Stimulated activated CD4-positive, alpha-beta T cell treated with anti-CD3 and anti-CD28 coated beads, Interleukin-4, amount 100 ng/mL, for 4 hours (primary cell): ENCODE results near the gene EIF5B.

Experiments
- DNase-seq, 2 experiments: peaks; one replicate each; pipeline ENCODE4 v3.0.0-alpha.2; 2020

The EIF5B gene

DNA sequence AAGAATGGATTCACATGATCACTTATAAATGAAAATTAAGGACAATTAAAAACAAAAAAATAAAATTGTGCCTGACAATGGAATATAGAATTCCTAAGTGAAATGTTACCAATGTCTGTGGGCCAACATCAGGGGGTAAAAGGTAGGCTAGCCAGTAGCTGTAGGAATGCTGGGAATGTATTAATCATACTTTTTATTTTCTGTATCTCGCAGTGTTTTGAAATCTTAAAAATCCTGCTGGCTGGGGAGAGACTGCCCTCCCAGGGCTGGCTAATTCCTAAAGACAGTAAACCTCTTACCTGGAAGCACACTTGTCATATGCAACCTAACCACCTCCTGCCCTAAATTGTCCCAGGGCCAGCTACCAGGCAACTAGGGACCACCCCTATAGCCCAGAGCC lies 82.8 kb downstream of the EIF5B start:
- DNase-seq: no peak

DNA sequence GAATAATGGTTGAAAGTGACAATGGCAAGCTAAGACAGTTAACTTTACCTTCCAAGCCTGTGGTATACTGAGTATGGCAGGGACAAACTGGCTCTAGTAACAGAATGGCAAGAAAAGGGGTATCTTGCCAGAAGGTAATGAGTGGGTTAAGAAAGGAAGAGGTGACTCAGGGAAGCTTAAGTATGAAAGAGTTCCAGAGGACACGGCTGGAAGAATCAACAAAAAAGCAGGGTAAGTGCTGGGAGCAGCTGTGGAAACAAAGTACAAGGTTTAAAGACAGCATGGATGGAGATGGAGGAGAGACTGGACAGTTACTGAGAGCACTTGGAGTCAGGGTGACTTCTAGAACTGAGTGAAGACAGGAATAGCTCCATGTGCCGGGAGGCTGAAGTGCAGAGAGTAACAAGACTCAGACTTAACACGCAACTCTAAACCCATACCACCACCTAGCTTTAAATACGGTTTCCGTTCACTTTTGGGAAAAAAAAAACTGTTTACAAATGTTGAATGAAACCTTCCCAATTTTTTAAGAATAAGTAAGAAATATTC lies 83.6 kb downstream of the EIF5B start:
- no peak for DNase-seq

DNA sequence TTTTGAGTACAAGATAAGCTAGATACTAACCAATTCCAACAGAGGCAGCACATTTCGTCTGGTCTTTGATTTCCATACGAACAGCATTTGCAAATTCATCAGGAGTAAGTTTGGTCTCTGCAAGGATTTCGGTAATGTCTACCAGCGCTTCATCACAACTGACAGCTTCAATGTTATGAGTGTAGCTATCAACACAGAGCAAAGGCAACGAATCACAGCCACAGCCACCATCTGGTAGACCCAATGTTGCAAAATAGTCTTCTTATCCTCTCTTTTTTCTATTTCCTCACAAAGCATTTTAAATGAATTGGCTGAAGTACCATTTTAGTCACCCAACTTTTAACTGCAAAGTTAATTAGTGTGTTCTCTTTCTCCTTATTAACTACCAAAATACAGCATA lies 84.3 kb downstream of the EIF5B start:
- no peak for DNase-seq

DNA sequence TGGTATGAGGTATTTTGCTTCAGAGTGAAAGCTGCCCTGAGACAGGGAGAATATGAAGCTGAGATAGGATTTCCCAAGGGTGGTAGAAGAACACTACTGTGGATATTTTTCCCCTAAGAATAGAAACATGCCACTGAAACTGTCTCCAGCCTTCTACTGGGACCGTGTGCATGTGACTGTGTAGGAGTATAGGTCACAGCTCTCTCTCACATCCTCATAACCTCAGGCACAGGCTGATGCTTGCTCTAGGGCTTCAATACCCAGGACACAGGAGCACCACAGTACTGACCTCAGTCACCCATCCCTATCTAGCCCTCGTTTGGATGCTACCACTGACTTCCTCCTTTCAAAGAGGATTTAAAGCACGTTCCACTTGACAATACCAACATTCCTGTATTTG lies 85.4 kb downstream of the EIF5B start:
- DNase-seq: no peak

DNA sequence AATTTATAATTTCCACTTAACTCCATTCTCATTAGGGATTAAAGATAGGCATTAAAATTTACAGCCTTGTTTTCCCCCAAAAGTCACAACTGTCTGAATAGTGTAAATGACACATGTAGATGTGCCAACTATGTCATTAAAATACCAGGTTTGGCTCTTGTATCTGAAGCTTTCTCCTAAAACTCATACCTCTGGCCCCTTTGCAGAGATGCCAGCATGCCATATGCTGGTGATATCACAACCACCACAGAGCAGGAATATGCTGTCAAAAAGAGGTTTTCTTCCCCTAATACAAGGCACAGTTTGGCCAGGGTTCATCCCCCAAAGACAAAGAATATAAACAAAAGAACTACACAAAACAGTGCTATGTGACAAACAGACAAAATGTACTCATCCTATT lies 87.2 kb downstream of the EIF5B start:
- no peak for DNase-seq

DNA sequence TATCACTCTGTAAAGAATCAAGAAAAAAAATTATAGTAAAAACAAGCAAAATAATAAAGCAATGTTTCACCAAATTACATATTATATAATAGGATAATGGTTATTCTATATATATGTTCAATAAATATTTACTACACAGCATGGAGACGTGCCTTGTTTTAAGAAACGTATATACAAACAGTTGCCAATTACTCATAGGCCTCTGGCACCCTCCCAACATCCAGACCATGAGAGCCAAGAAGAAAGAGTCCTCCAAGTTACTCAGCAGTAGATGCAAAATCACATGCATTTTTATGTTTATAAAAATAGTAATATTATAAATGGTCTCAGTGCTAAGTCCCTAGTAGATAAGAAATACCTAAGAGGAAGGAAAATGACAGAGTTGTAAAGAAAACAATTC lies 87.8 kb downstream of the EIF5B start:
- DNase-seq: no peak

DNA sequence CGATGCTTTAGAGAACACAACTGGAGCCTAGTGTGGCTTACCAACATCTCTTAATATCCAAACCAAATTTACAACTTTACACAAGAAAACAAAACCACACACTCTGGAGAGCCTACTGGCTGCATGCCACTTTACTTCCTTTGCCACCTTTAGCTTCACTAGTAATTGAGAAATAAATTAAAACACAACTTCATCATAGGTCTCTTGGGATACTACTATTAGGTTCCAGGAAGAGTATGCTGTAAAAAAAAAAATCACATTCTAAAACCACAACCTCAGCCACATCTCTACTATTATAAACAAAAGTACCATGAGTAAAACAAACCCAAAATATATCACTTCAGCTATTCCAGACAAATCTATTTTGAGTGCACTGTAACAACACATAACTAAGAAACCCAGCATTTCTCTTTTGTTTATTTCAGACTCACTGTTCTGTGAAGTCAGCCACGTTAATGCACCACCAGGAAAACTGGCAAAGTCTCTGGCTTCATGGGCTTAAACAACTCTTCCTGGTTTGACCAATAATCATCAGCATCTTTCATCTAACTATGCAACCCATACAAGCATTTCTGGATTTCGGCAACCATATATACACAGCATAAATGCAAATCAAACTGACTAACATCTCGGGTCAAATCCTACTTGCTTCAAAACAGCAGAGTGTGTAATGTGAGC lies 93.6 kb downstream of the EIF5B start:
- DNase-seq: no peak

DNA sequence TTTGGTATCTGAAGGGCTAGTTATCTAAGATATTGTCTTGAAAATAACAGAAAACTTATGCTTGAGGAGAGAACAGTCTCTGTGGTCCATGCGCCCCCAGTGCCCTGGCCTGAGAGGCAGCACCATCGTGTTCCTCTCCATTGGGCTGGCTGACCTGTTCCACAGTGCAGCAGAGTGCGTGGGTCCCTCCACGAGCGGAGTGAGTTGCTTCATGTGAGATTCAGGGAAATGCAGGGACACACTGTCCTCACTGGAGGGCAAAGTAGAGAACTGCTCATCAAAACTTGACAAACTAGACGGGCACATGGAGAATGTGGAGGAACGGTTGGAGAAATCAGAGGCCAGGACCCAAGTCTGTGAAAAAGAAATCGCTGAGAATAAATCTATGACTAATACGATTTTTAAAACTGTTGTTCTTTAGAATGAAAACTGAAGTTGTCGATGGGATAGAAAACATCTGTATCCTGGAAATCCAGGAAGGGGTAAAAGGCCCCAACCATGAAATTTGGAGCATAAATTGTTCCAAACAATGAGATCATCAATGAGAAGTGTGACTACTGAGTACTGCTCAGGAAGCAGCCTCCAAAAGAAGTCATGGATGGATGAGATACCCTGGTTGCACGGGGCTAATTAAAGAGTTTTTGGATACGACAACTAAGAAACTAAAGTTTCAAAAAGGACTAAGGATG lies 94.5 kb downstream of the EIF5B start:
- no peak for DNase-seq

DNA sequence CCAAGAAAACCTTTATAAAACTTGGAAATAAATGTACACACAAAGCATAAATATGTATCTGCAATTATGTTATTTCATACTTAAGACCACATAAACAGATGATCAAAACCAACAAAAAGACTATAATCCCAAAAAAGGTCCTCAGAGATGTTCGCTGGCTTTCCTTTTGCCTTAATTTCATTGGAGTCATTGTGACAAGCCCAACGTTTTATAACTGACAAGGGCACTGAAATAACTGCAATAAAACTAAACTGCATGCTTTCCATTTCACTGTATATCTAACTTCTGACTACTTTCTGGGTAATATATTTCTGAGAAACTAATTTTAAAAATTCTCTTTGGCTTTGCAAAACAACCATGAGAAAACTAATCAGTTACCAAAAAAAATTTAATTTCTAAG lies 96.2 kb downstream of the EIF5B start:
- no peak for DNase-seq

DNA sequence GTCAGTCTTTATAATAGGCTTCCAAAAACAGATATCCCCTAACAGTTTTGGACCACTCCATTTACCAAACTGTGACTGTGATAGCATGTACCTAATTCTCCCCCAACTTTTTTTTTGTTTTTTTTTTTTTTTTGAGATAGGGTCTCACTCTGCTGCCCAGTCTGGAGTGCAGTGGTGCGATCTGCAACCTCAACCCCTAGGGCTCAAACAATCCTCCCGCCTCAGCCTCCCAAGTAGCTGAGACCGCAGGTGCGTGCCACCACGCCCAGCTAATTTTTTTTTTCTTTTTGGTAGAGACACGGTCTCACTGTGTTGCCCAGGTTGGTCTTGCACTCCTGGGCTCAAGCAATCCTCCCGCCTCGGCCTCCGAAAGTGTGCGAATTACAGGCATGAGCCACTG lies 99.7 kb downstream of the EIF5B start:
- DNase-seq: no peak

DNA sequence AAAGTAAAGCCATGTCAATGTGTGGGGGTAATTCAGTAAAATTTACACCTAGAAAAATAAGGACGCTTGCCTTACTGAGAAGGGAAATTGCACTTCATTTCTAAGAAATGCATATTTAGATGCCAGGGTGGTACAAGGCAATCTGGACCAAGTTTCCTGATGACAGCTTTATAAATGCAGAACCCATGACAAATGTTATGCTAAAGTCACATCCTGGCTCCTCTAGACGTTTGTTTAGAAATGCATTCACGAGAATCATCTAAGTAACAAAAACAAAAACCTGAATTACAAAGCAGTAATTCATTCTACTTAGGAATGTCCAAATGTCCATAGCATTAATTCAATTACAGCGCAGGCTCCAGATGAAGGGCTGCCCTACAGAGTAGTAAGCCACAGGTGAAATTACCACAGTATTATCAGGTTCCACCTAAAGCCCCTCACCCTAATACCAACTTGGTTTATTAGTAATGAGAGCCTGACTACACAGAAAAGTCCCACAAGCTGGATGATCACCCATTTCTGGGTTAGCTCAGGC lies 102.8 kb downstream of the EIF5B start:
- no peak for DNase-seq

DNA sequence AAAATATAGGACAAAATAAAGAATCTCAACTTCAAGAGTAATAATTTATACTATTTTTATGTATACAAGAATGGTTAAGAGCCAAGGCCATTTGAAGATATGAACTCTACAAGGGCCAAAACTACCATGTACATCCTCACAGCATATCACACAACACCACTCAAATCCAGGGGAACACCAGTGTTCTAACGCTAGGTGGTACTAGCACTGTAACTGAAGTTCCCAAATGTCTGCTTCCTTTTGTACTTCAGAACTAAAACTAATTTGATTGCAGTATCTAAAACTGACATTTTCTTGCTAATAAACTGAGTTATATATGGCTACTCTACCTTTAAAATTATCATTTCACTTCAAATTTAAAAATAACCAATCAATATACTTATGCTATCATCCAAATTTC lies 105.6 kb downstream of the EIF5B start:
- DNase-seq: no peak

DNA sequence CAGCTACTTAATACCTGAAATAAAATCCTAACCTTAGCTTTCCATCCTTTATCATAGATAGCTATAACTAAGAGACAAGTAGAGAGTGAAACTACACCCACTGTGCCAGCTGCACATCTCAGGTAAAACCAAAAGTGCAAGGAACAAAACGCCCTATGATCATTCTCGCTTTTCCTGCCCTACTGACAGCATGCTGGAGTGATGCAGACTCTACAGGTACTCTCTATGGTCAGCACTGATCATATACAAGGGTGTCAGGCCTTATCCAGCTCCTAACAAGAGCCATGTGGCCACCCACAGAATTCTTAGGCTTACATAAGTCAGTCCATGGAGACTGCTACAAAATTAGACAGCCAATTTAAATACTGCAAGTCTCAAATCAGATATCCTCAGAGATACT lies 107.0 kb downstream of the EIF5B start:
- DNase-seq: no peak

DNA sequence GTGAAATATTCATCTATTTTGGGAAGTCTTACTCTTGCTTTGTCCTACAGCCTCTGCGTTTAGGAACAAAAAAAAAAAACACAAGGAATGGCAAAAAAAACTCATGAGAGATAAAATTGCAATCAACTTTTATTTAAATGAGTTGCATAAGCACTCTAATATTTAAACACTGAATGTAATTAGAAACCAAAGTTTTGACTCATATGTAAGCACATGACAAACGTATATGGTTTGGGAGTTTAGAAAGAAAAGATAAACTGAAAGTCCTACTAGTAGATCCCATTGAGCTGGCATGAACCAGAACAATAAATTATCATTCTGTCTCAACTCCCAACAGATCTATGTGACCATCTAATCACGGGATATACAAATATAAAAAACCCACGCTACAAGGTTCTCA lies 107.9 kb downstream of the EIF5B start:
- no peak for DNase-seq

DNA sequence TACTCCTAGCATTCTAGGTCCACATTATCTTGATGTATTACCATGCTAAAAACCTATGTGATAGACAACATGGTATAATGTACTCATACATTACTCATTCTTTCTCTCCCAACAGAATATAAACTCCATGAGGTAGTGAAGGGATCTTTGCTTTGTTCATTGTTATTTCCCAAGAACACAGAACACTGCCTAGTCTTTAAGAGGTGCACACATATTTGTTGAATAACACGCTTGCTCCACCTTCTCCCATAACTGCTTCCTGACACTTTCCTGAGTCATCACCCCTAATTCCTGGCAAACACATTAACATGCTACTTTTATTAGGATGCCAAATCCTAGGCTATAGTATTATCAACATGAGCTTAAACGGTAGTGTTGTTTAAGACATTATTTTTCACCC lies 111.4 kb downstream of the EIF5B start:
- DNase-seq: no peak

DNA sequence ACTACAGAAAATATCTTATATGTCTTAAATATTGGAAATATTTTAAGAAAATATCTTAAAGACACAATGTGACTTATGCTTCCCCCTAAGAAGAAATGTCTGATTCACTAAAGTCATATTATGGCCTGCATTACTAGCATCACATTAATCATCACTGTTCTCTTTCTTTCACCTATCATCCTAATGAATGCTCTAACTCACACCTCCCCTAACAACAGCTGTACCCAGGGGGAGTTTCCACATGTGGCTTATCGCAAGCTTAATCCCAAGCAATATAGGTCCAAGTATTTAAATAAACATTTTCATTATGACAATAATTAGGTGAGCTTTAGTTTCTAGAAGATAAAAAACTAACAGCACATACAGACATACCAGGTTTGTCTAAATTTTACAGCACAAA lies 113.0 kb downstream of the EIF5B start:
- DNase-seq: no peak
